Mesothelial cell of epicardium (in vitro differentiated cells): ENCODE results near the gene C10orf88. TPM values are rescaled to one million over a fixed set of nuclear protein-coding genes. Genes with fewer than 3 reads are reported as not detected.

Experiments used
- DNase-seq, 2 experiments: peaks; one replicate each; pipeline ENCODE4 v3.0.0; 2021; ENCODE audit warnings: low spot score in 2 of 2; ENCODE audit not compliant: unreplicated experiment in 2 of 2
- H3K27ac Mint-ChIP-seq: 2 replicates; pipeline ENCODE4 v1.8.0; 2021; ENCODE audit warnings: mixed read lengths
- H3K27me3 Mint-ChIP-seq: 2 replicates; pipeline ENCODE4 v1.8.0; 2021; ENCODE audit warnings: low read depth, mixed read lengths
- H3K36me3 Mint-ChIP-seq: 2 replicates; pipeline ENCODE4 v1.8.0; 2021; ENCODE audit warnings: mixed read lengths
- H3K4me1 Mint-ChIP-seq: 2 replicates; pipeline ENCODE4 v1.8.0; 2021; ENCODE audit warnings: mixed read lengths
- H3K4me3 Mint-ChIP-seq: 2 replicates; pipeline ENCODE4 v1.8.0; 2021; ENCODE audit warnings: mild to moderate bottlenecking, moderate library complexity, mixed read lengths
- H3K9me3 Mint-ChIP-seq: 2 replicates; pipeline ENCODE4 v1.8.0; 2021; ENCODE audit warnings: mixed read lengths
- CTCF ChIP-seq: fragments of 200-600 bp; sonication (generic); IDR thresholded peaks from one replicate; pipeline ENCODE4 v1.5.0; 2021; ENCODE audit warnings: antibody characterized with exemption; ENCODE audit not compliant: unreplicated experiment
- total RNA-seq: library from RNA; stranded (reverse); gene quantifications from 3 replicates; pipeline ENCODE4 v1.2.1, GENCODE V29; 2021

The C10orf88 gene
- total RNA-seq, 1 donor from 2014 or later = 13.5 TPM

- no peak for TF ChIP-seq CTCF
- H3K9me3 Mint-ChIP-seq = no peaks in the 10 kb centered on the region
- DNase-seq = no peak
- no peak overlapping the region for H3K27ac Mint-ChIP-seq
- H3K4me1 Mint-ChIP-seq = no peaks in the 10 kb centered on the region
- no peak overlapping the region for H3K4me3 Mint-ChIP-seq
- H3K27me3 Mint-ChIP-seq = no peaks in the 10 kb centered on the region
- peaks cover 13% of the 10 kb centered on the region for H3K36me3 Mint-ChIP-seq
Measured at GRCh38 chr10:122998360-122998917, 44.4 kb upstream of the C10orf88 start.

- Mint-ChIP-seq H3K36me3 (peaks cover 13% of the 10 kb centered on the region), H3K27me3 (no peaks in the 10 kb centered on the region), H3K27ac (no peak overlapping the region), H3K4me1 (no peaks in the 10 kb centered on the region), H3K9me3 (no peaks in the 10 kb centered on the region), H3K4me3 (no peak overlapping the region)
- no peak for DNase-seq
- TF ChIP-seq CTCF = no peak
Measured at GRCh38 chr10:122997864-122998263, 43.8 kb upstream of the C10orf88 start.

GRCh38 chr10:122995936-122996335, 41.9 kb upstream of the C10orf88 start:
- no peaks in the 10 kb centered on the region for H3K4me1 Mint-ChIP-seq
- TF ChIP-seq CTCF = no peak
- no peak overlapping the region for H3K4me3 Mint-ChIP-seq
- DNase-seq = no peak
- no peak overlapping the region for H3K27ac Mint-ChIP-seq
- H3K36me3 Mint-ChIP-seq = peaks cover 14% of the 10 kb centered on the region
- H3K27me3 Mint-ChIP-seq = no peaks in the 10 kb centered on the region
- no peaks in the 10 kb centered on the region for H3K9me3 Mint-ChIP-seq

- no peak overlapping the region for H3K27ac Mint-ChIP-seq
- H3K27me3 Mint-ChIP-seq = no peaks in the 10 kb centered on the region
- no peak overlapping the region for H3K4me3 Mint-ChIP-seq
- no peak for TF ChIP-seq CTCF
- DNase-seq = no peak
- no peaks in the 10 kb centered on the region for H3K4me1 Mint-ChIP-seq
- H3K9me3 Mint-ChIP-seq = no peaks in the 10 kb centered on the region
- H3K36me3 Mint-ChIP-seq = peaks cover 15% of the 10 kb centered on the region
Measured at GRCh38 chr10:122993797-122994336, 39.8 kb upstream of the C10orf88 start.

GRCh38 chr10:122992031-122992585, 38.1 kb upstream of the C10orf88 start:
- no peaks in the 10 kb centered on the region for H3K9me3 Mint-ChIP-seq
- DNase-seq = no peak
- H3K27ac Mint-ChIP-seq = no peak overlapping the region
- no peak for TF ChIP-seq CTCF
- H3K27me3 Mint-ChIP-seq = no peaks in the 10 kb centered on the region
- H3K36me3 Mint-ChIP-seq = peaks cover 22% of the 10 kb centered on the region
- no peaks in the 10 kb centered on the region for H3K4me1 Mint-ChIP-seq
- no peak overlapping the region for H3K4me3 Mint-ChIP-seq
